ENCODE measurements around the gene NOP14.

Gene NOP14

GRCh38 chr4:2932321-2932950 is 30.8 kb downstream of the NOP14 start:
- peak overlapping the region; percentile 98 for H3K4me3 ChIP-seq
- DNase-seq (ENCODE audit: low spot score), result peak; percentile 72
- TF ChIP-seq CTCF (IDR thresholded peaks at IDR 0.05), result no peak
- H3K27ac ChIP-seq, result peak overlapping the region; percentile 90 to 94

GRCh38 chr4:2931512-2932301 is 31.5 kb downstream of the NOP14 start:
- peak; percentile 80 for DNase-seq (ENCODE audit: low spot score)
- Histone ChIP-seq H3K27ac (peak overlapping the region; percentile 14 to 94), H3K4me3 (no peak overlapping the region)
- no peak for TF ChIP-seq CTCF (IDR thresholded peaks at IDR 0.05)

- Histone ChIP-seq H3K4me3 (no peak overlapping the region), H3K27ac (peak overlapping the region; percentile 14 to 94)
- no peak for TF ChIP-seq CTCF (IDR thresholded peaks at IDR 0.05)
- DNase-seq (ENCODE audit: low spot score), result peak; percentile 74
These were observed 32.3 kb downstream of the NOP14 start for GRCh38 chr4:2930758-2931511.

GRCh38 chr4:2930135-2930757 is 33.0 kb downstream of the NOP14 start:
- DNase-seq (ENCODE audit: low spot score), result peak; percentile 67
- no peak overlapping the region for H3K4me3 ChIP-seq
- peak overlapping the region in 1 of 2 donors; percentile 94 for H3K27ac ChIP-seq
- TF ChIP-seq CTCF (IDR thresholded peaks at IDR 0.05), result no peak

- peak; percentile 61 for DNase-seq (ENCODE audit: low spot score)
- Histone ChIP-seq H3K4me3 (no peak overlapping the region), H3K27ac (no peak overlapping the region)
- no peak for TF ChIP-seq CTCF (IDR thresholded peaks at IDR 0.05)
These were observed 33.7 kb downstream of the NOP14 start for GRCh38 chr4:2929469-2929868.

GRCh38 chr4:2928242-2929176 is 34.7 kb downstream of the NOP14 start:
- Histone ChIP-seq H3K27ac (no peak overlapping the region), H3K4me3 (no peak overlapping the region)
- TF ChIP-seq CTCF (IDR thresholded peaks at IDR 0.05), result no peak
- peak; percentile 65 for DNase-seq (ENCODE audit: low spot score)

Measured in coronary artery (tissue), 2 donors.